OCI-M2 (cell line): ENCODE results near the gene ZNF236.
"Not testable (repeated sequence)": the region's sequence is repeated elsewhere in the genome, so short reads cannot be mapped to it uniquely, and the experiment has no call there.

Source experiments
- DNase-seq: peaks from one replicate; lab custom pipeline; 2025; ENCODE audit not compliant: unreplicated experiment; lab: John Stamatoyannopoulos, UW

ZNF236 gene

DNA sequence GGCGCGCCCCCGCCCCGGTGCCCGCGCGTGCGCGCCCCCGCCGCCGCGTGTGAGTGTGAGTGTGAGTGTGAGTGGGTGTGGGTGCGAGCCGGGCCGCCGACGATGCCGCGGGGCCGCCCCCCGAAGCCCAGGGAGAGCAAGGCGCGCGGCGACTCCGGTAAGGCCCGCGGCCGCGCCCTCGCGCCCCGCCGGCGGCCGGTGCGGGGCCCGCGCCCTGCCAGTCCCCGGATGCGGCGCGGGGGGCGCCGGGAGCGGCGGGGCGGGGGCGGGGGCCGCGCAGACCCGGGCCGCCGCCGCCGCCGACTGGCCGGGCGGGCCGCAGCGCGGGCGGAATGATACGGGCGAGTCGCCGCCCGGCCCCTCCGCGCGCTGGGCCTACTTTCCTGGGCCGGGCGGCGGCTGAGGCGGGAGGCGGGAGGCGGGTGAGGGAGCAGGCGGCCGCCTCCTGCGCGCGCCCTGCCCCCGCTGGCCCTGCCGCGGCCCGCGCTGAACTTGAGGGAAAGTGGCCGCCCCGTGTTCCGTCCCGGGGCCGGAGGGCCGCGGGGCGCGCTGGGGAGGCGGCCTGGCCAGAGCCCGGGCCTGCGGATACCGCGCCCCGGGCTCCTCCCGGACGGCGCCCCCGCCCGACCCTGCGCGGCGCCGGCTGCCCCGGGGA lies at the start of gene ZNF236:
ZNF236 (plus strand) TSS at position 52 of the 655 bp plus-strand sequence; CDS start at position 103, 51 bp downstream.
- no peak for DNase-seq

DNA sequence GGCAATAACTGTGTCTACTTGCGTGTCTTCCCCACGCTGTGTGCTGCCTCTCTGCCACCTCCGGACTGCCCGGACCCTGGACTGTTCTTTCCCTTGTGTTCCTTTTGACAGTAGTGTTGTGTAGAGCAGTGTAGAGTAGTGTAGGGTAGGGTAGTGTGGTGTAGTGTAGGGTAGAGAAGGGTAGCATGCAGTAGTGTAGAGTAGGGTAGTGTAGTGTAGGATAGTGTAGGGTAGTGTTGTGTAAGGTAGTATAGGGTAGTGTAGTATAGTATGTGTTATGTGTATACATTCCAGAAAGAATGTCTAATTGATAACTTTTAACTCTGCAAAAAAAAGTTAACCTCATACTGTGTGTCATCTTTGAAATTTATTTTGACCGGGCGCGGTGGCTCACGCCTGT lies 49.7 kb upstream of the ZNF236 start:
- DNase-seq = no peak

DNA sequence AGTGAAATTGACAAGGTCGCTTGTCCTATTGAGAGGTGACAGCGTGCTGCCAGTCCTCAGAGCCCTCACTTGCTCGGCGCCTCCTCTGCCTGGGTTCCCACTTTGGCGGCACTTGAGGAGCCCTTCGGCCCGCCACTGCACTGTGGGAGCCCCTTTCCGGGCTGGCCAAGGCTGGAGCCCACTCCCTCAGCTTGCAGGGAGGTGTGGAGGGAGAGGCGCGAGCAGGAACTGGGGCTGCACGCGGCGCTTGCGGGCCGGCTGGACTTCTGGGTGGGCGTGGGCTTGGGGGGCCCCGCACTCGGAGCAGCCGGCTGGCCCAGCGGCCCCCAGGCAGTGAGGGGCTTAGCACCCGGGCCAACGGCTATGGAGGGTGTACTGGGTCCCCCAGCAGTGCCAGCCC lies 45.3 kb upstream of the ZNF236 start:
- not testable (repeated sequence) for DNase-seq

DNA sequence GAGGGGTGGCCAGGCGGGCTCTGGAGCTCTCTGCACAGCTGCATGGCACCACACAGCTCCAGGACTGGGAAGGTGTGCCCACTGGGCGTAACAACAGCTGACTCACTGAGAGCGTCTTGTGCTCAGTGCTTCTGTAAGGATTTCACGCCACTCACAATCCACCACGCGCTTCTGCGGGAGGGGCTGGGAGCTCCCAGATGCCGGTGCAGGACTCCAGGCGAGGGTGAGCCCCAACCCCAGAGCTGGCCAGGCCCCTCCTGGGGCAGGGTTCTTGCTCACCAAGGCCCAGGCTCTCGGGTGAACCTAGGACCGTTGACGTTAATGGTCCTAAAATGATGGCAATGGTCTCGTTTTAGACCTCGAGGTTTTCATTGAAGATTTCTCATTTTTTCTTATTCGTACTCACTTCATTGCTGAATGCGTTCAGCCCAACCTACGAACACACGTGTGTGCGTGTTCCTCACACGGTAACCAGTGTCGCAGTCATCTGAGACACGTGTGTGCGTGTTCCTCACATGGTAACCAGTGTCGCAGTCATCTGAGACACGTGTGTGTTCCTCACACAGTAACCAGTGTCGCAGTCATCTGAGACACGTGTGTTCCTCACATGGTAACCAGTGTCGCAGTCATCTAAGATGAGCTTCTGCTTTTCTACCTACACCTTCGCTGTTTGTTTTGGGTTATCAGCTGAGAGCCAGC lies 38.4 kb upstream of the ZNF236 start:
- DNase-seq = no peak

DNA sequence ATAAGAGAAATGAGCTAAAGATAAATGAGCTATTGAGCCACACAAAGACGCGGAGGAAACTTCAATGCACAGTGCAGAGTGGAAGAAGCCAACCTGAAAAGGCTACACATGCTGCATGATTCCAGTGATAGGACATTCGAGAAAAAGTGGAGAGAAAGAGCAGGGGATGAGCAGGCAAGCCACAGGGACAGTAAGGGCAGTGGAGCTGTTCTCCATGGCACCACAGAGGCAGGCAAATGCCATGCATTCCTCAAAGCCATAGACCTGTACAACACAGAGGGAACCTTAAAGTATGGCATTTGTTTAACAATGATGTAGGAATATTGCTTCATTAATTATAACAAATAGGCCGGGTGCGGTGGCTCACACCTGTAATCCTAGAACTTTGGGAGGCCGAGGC lies 36.5 kb upstream of the ZNF236 start:
- DNase-seq = no peak

DNA sequence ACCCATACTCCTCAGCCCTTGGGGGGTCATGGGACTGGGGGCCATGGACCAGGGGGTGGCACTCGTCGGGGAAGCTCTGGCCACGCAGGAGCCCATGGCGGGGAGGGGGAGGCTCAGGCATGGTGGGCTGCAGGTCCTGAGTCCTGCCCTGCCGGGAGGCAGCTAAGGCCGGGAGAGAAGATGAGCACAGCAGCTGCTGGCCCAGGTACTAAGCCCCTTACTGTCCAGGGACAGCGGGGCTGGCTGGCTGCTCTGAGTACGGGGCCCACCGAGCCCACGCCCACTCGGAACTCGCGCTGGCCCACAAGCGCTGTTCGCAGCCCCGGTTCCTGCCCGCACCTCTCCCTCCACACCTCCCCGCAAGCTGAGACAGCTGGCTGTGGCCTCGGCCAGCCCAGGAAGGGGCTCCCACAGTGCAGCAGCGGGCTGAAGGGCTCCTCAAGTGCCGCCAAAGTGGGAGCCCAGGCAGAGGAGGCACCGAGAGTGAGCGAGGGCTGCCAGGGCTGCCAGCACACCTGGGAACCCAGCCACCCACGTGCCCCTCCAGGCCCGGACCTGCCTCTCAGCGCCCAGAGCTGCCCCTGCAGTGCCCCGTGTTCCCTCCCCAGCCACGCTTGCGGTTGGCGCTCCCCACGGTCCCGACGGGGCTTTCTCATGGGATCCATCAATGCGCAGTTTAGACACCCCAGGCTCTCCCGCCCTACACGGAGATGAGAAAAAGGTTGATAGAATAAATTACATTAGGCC lies 33.6 kb upstream of the ZNF236 start:
- DNase-seq = no peak

DNA sequence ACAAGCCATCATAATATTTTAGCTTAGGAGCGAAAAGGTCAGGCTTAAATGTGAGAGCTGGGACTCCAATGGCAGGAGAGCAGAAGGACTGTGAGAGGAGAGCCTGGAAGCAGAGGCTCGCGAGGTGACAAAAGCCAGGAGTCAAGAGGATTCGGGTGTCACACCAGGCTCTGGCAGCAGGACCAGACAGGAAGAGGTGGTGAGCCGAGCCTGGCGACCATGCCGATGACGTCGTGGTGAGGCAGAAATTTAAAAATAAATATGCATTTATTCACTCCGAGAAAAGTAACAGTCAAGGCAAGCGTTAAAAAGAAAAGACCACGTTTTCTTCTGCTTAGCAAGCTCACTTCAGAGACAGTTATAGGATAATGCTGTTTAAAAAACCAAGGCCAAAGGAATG lies 31.3 kb upstream of the ZNF236 start:
- DNase-seq = no peak

DNA sequence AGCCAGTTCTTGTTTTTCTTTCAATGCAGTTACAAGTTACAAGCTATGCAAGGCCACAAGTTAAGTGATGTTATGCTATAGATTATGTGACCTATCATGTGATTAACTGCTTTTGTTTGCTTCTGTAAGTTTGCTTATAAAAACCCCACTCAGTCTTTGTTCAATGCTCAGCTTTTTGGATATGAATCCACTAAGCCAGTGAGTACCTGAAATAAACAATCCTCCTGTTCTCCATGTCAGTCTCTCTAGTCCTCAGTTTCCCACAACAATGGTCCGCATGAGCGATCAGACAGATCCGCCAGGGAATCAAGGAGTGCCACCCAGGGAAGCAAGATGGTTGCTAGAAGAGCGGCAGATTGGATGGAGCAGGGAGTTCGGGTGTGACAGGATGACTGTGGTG lies 30.7 kb upstream of the ZNF236 start:
- DNase-seq = no peak

DNA sequence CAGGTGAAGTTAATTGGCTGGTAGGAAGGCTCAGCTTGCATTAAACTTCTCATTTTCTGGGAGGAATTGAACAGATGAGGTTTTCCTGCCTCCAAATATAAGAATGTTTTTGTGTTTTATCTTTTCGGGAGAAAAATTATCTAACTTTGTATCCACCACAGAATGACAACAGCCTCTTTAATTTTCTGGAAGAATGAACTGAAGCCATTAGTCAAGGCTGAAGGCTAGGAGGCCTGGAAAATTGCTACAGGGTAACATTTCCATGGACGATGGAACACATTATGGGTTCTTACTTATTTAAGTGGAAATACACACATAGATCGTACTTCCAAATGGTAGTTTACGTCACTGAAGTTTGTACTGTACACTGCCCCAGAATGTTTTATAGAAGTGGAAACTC lies 28.0 kb upstream of the ZNF236 start:
- DNase-seq = no peak

DNA sequence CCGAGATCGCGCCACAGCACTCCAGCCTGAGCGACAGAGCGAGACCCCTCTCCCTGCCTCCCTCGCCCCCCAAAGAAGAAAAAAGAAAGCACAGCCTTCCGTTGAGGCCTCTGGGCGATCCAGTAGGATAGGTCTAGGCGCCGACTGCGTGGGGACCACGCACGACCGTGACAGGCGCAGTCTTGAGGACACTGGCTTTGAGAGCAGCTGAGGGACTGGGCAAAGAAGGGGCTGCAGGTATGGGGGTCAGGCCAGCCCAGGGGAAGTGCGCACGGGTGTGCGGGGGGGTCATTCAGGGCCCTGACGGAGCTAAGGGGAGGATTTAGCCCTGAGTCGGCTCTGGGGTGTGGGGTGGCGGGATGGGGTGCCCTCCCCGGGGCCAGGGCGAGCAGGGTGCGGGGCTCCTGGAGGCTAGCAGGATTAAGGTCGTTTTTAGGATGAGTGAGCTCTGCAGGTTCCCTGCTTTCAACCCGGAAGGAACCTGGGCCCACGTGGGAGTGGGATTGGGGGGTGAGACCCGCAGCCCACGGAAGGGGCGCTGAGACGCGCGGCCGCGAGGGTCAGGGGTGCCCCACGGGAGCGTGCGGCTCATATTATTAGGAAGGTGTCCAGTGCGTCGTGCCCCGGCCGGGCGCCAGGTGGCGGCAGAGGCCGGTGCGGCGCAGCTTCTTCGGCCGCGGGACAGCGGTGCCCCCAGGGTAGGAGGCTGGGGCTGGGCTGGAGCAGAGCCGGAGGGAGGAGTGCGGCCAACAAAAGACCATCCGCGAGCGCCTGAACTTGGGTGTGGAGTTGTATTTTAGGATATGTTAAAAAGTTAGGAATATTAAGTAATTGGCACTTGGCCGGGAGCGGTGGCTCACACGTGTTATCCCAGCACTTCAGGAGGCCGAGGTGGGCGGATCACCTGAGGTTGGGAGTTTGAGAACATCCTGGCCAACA lies 20.5 kb upstream of the ZNF236 start:
- no peak for DNase-seq

DNA sequence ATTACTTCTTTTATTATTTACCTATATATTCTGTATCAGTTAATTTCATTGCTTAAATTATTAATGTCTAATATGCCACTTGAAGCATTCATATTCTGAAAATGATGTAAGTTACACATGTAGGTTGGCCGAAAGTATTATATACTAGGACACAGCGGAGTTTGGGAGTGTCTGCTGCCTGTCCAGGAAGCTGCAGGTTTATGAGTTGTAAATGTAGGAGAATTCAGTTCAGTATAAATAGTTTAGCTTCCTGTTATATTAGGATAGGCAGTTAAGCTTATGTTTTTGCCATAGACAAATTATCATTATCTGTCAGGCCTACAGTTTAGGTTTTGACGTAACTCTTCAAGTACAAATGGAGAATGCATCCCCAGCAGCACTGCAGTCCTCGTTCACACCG lies 18.9 kb upstream of the ZNF236 start:
- no peak for DNase-seq

DNA sequence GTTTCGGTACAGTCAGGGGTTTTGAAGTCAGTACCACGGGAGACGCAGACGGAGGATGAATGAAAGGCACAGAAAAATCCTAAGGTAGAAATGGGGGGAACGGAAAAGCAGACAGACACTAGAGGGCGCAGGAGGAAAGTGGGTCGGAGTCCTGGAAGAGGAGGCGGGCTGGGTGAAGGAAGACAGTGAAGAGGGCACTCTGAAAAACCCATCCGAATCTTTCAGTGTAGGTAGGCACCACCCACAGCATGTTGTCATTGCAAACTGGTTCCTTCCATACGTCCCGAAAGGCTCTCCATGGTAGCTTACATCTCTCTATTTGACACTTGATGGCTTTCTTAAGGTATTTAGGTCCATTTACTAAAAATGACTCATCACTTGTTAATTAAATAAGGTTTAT lies 18.5 kb upstream of the ZNF236 start:
- DNase-seq = peak; percentile 15

DNA sequence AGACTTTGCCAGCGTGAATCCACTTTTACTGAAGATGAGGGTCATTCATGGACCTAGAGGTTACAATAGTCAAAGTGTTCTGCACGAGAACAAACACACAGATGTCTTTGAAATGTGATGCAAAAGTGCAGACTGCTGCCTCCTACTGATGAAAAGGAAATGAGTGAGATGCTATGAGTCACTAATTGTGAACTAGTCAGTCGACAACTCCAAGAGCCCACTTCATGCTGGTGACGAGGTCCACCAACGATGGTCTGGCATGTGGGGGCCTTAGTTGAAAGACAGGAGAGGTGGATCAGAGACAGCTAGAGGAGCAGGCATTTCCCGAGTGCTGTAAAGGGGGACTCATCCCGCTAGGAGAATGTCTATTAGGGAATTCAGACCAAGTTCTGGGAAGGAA lies 17.1 kb upstream of the ZNF236 start:
- no peak for DNase-seq

DNA sequence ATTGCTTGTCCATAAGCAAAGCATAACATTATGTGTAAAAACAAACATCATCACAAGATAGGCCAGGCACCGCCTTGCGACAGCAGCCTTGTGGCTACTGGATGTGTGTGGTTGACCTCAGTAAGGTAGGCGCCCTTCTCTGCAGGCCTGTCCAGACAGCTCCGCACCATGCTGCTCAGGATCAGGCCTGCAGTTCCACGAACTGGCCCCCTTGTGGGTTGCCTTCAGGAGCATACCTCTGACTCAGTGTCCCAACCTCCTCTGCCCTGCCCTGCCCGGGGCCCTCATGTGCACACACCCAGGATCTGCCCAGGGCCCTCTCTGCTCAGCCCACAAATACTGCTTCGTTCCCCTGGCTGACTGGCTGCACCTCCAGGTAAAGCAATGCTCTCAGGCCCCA lies 16.1 kb upstream of the ZNF236 start:
- no peak for DNase-seq

DNA sequence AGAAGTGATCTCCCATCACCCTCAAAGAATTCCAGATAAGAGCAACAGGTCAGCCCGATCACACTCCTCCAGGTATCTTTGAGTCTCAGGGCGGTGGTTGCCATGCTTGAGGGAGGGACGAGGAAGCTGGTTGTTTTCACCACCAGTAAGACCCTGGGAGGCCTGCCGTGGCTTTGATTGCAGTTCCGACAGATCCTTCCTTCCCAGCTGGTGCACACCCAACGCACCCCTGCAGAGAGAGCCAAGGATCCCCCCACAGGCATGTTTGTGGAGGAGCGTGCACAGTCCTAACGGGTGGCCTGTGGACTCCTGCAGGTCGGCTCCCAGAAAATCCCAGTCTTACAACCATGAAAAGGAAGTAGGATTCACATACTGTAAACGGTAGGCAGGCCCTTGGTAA lies 13.8 kb upstream of the ZNF236 start:
- no peak for DNase-seq

DNA sequence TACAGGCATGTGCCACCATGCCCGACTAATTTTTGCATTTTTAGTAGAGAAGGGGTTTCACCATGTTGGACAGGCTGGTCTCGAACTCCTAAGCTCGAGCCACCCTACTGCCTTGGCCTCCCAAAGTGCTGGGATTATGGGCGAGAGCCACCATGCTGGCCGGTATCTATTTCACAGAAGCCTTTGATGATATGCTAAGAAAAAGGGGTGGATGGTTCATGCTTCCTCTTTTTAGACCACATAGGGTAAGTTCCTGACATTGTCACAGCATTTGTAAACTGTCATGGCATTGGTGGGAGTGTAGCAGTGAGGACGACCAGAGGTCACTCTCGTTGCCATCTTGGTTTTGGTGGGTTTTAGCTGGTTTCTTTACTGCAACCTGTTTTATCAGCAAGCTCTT lies 10.8 kb upstream of the ZNF236 start:
- not testable (repeated sequence) for DNase-seq

DNA sequence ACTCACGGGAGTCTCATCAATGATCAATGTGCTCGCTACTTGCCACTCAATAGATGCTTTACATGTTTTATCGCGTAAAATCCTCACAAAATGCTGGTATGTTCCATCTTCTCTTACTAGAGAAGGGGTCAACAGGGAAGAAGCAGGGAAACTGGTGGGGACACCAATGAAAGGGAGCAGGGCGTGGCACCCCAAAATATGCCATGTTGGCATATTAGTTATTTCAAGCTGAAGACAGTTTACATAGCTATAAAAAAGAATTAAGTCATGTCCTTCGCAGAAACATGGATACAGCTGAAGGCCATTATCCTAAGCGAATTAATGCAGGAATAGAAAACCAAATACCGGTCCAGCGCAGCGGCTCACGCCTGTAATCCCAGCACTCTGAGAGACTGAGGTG lies 8.1 kb upstream of the ZNF236 start:
- no peak for DNase-seq

DNA sequence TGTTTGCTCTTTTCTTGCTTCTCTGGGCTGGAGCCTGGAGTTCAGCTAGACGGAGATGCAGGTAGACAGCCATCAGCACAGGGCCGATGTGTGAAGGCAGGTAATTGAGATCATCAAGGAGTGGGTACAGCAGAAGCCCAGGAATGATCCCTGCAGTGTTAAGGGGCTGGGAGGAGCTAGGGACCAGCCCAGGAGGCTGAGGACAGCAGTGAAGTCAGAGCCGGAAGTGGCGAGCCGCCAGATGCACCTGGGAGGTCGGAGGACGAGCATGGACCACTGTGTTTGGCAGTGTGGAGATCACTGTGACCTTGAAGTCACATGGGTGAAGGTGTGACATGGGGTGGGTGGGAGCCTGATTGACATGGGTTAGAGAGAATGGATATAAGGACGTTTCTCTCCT lies 6.2 kb upstream of the ZNF236 start:
- no peak for DNase-seq

DNA sequence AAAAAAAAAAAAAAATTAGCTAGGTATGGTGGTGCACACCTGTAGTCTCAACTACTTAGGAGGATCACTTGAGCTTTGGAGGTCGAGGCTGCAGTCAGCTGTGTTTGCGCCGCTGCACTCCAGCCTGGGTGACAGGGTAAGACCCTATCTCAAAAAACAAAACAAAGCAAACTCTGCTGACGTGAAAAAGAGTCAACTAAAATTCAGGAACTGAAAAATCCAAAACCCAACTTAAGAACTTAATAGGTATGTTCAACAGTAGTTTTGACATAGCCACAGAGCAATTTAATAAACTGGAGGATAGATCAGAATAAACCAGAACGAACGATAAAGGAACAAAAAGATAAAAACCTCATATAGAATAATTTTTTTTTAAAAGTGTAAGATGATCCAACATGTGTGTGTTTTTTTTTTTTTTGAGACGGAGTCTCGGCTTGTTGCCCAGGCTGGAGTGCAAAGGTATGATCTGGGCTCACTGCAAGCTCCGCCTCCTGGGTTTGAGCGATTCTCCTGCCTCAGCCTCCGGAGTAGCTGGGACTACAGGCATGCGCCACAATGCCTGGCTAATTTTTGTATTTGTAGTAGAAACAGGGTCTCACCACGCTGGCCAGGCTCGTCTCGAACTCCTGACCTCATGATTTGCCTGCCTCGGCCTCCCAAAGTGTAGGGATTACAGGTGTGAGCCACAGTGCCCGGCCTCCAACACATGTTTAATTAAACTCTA lies 4.3 kb upstream of the ZNF236 start:
- no peak for DNase-seq

DNA sequence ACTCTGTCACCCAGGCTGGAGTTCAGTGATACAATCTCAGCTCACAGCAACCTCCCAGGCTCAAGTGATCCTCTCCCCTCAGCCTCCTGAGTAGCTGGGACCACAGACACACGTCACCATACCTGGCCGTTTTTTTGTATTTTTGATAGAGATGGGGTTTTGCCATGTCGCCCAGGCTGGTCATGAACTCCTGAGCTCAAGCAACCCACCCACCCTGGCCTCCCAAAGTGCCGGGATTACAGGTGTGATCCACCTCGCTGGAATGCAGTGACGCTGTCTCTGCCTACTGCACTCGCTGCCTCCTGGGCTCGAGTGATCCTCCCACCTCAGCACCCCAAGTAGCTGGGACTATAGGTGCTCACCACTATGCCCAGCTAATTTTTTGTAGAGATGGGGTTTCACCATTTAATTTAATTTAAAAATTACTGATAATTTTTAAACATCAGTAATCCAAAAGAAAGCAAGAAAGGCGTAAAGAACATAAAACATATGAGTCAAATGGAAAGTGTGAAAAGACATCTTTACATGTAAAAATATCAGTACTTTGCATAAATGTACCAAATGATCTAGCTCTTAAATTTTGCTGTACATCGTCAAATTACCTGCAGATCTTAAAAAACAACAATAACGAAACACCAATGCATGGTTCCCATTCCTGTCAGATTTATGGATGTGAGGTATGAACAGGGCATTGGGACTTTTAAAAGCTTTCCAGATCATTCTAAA lies 2.8 kb upstream of the ZNF236 start:
- no peak for DNase-seq
